ENCODE data around the gene DCP1B. TPM values are rescaled to one million over a fixed set of nuclear protein-coding genes. Genes with fewer than 3 reads are reported as not detected.
A peak's percentile ranks its signal among the peaks of the same experiment; 100 is the strongest.

The DCP1B gene
- total and polyA plus RNA-seq, 11 donors: 1.3 to 5.7 (median 2.4) TPM

DNA sequence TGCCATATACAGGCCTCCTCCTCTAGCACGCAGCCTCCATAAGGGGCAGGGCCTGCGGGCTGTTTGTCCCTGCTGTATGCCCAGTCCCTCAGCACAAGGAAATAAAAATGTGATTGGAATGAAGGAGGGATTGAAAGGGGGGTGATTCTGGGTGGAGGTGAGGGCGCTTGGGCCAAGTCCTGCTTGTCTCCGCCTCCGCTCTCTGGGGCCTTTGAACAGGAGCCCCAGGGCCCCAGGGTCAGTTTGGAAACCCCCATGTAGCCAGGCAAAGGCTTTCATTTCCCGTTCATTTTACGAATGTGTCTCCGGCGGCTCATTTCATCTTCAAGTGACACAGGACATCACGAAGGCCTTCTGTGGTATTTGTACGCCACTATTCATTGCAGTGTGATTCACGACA is 81.3 kb downstream of the DCP1B start:
- intact Hi-C loops (cut with DNase I): no loop called here
- H3K4me3 ChIP-seq: no peak overlapping the region
- no peak for ATAC-seq
- H3K4me1 ChIP-seq: peaks cover 0 to 35% (median 16%) of the 10 kb centered on the region in 12 donors
- H3K9me3 ChIP-seq: no peaks in the 10 kb centered on the region
- 95 to 97% (median 96%) methylated on average over 12 of the region's 12 CpGs for WGBS, 4 donors
- H3K36me3 ChIP-seq: no peaks in the 10 kb centered on the region
- no peak overlapping the region for H3K27ac ChIP-seq
- peaks cover 0 to 19% (median 0%) of the 10 kb centered on the region in 9 donors for H3K27me3 ChIP-seq
- DNase-seq: no peak
- TF ChIP-seq, protein P1, sequence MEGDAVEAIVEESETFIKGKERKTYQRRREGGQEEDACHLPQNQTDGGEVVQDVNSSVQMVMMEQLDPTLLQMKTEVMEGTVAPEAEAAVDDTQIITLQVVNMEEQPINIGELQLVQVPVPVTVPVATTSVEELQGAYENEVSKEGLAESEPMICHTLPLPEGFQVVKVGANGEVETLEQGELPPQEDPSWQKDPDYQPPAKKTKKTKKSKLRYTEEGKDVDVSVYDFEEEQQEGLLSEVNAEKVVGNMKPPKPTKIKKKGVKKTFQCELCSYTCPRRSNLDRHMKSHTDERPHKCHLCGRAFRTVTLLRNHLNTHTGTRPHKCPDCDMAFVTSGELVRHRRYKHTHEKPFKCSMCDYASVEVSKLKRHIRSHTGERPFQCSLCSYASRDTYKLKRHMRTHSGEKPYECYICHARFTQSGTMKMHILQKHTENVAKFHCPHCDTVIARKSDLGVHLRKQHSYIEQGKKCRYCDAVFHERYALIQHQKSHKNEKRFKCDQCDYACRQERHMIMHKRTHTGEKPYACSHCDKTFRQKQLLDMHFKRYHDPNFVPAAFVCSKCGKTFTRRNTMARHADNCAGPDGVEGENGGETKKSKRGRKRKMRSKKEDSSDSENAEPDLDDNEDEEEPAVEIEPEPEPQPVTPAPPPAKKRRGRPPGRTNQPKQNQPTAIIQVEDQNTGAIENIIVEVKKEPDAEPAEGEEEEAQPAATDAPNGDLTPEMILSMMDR (IDR thresholded peaks at IDR 0.05): no peak
- TF ChIP-seq POLR2A (IDR thresholded peaks at IDR 0.05): no peak

DNA sequence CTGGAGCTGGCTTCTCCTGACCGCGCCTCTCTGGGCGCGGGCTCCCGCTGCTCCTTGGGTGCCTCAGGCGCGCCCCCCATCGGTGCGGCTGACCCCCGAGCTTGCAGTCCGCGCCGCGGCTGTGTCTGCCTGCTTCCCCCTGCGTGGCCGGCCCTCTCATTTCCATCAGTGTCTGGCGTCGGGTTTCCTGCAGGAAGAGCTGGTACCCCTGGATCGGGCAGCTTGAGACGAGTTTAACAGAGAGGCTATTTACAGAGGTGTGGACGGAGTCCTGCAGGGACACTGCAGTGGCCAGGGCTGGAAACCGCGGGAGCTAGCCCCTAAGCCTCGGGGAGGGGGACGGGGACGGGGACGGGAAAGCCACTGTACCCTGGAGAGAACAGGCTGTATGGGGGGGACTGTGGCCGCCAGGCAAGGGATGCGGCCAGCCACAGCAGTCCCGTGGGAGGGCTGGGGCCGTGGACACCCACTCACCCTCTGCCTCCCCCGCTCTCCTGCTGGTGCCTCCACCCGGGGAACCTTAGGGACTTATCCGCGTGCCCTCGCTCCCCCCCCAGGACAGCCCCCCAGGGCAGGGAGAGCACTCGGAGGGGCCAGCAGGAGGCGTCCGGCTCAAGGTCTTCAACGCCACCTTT is 82.1 kb downstream of the DCP1B start:
- Histone ChIP-seq H3K36me3 (no peaks in the 10 kb centered on the region), H3K4me1 (peaks cover 0 to 33% (median 17%) of the 10 kb centered on the region in 12 donors), H3K27me3 (peaks cover 0 to 15% (median 0%) of the 10 kb centered on the region in 9 donors), H3K9me3 (no peaks in the 10 kb centered on the region), H3K27ac (no peak overlapping the region), H3K4me3 (peak overlapping the region in 1 of 12 donors; percentile 15)
- intact Hi-C loops (cut with DNase I): no loop called here
- TF ChIP-seq POLR2A (IDR thresholded peaks at IDR 0.05): no peak
- TF ChIP-seq, protein P1 (IDR thresholded peaks at IDR 0.05): peak in 2 of 12 donors; percentile 11 to 16
- DNase-seq: peak in 1 of 5 donors; percentile 63
- 82 to 87% (median 82%) methylated on average over 31 to 40 of the region's 40 CpGs for WGBS, 4 donors
- ATAC-seq: no peak

DNA sequence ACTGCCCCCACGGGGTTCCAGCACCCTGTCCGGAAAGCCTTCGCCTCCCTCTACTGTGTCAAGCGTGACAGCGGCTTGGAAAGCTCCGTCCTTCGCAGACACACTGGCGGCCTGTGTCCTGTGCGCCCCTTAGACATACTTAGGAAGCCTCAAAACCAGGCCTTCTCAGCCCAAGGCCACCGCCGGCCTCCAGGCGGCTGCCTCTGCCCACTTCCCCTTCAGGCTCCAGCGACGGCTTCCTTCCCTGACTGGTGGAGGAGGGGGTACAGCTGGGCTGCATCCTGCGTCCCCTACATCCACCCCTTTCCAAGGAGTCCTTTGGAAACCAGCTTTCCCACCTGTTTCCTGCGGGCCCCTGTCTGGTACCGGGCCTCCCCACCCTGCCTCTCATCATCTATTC is 83.3 kb downstream of the DCP1B start:
- H3K9me3 ChIP-seq: no peaks in the 10 kb centered on the region
- H3K27ac ChIP-seq: peak overlapping the region in 1 of 12 donors; percentile 73
- intact Hi-C loops (cut with DNase I): no loop called here
- ATAC-seq (no peak), DNase-seq (peak in 2 of 5 donors; percentile 45 to 71)
- peaks cover 0 to 10% (median 0%) of the 10 kb centered on the region in 9 donors for H3K27me3 ChIP-seq
- no peaks in the 10 kb centered on the region for H3K36me3 ChIP-seq
- WGBS, 4 donors: 66 to 76% (median 74%) methylated on average over 17 of the region's 17 CpGs
- TF ChIP-seq, protein P1 (IDR thresholded peaks at IDR 0.05): no peak
- TF ChIP-seq POLR2A (IDR thresholded peaks at IDR 0.05): no peak
- peaks cover 0 to 30% (median 14%) of the 10 kb centered on the region in 12 donors for H3K4me1 ChIP-seq
- H3K4me3 ChIP-seq: peak overlapping the region in 1 of 12 donors; percentile 43

DNA sequence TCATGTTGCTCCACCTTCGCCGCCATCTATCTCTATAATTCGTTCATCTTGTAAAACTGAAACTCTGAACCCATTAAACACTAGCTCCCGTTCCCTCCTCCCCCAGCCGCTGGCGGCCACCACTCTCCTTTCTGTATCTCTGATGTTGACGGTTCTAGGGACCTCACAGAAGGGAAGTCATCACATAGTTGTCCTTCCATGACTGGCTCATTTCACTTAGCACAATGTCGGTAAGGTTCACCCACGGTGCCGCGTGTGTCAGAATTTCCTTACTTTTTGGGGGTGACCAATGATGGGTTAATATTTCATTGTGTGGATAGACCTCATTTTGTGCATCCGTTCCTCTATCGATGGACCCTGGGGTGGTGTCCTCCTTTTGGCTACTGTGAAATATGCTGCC is 83.8 kb downstream of the DCP1B start:
- no peak for ATAC-seq
- no peaks in the 10 kb centered on the region for H3K9me3 ChIP-seq
- no peak for DNase-seq
- no peaks in the 10 kb centered on the region for H3K36me3 ChIP-seq
- H3K4me3 ChIP-seq: no peak overlapping the region
- H3K27ac ChIP-seq: peak overlapping the region in 1 of 12 donors; percentile 73
- intact Hi-C loops (cut with DNase I): no loop called here
- WGBS, 4 donors: 94 to 96% (median 95%) methylated on average over 13 of the region's 13 CpGs
- peaks cover 0 to 24% (median 13%) of the 10 kb centered on the region in 12 donors for H3K4me1 ChIP-seq
- H3K27me3 ChIP-seq: peaks cover 0 to 7% (median 0%) of the 10 kb centered on the region in 9 donors
- TF ChIP-seq, protein P1 (IDR thresholded peaks at IDR 0.05): no peak
- no peak for TF ChIP-seq POLR2A (IDR thresholded peaks at IDR 0.05)
